Liver (tissue), 9 donors: ENCODE measurements around the gene MEF2D. TPM values are rescaled to one million over a fixed set of nuclear protein-coding genes. Genes with fewer than 3 reads are reported as not detected.
A peak's percentile ranks its signal among the peaks of the same experiment; 100 is the strongest.

Experiments used
- DNase-seq: peaks from one replicate; pipeline ENCODE4 v3.0.0-alpha.2; 2017; ENCODE audit warnings: low spot score
- H3K27ac ChIP-seq, 2 donors: one replicate each; pipeline ENCODE4 v1.7.0; 2013; ENCODE audit warnings: inconsistent platforms in 2 of 2, low read length in 2 of 2, control low read depth in 1 of 2, low read depth in 1 of 2, mild to moderate bottlenecking in 1 of 2
- H3K27me3 ChIP-seq, 4 donors: one replicate each; pipeline versions ENCODE4 v1.6.1 to v1.7.0; 2013; ENCODE audit warnings: low read length in 3 of 4, inconsistent platforms in 1 of 4, mild to moderate bottlenecking in 1 of 4, moderate library complexity in 1 of 4; ENCODE audit not compliant: control insufficient read depth in 4 of 4, insufficient read depth in 4 of 4
- H3K36me3 ChIP-seq, 4 donors: one replicate each; pipeline versions ENCODE4 v1.6.1 to v1.7.0; 2013; ENCODE audit warnings: low read length in 3 of 4, mild to moderate bottlenecking in 3 of 4, low read depth in 1 of 4, moderate library complexity in 1 of 4; ENCODE audit not compliant: control insufficient read depth in 4 of 4, insufficient read depth in 3 of 4
- H3K4me1 ChIP-seq, 4 donors: one replicate each; pipeline versions ENCODE4 v1.6.1 to v1.7.0; 2013; ENCODE audit warnings: low read length in 3 of 4, mild to moderate bottlenecking in 3 of 4, moderate library complexity in 1 of 4; ENCODE audit not compliant: control insufficient read depth in 4 of 4, insufficient read depth in 4 of 4
- H3K4me3 ChIP-seq, 3 donors: one replicate each; pipeline versions ENCODE4 v1.6.1 to v1.7.0; 2013; ENCODE audit warnings: low read length in 3 of 3, control low read depth in 1 of 3, low read depth in 1 of 3, mild to moderate bottlenecking in 1 of 3
- H3K9ac ChIP-seq, 2 donors: one replicate each; pipeline ENCODE4 v1.7.0; 2013; ENCODE audit warnings: low read length in 2 of 2, mild to moderate bottlenecking in 2 of 2, moderate library complexity in 2 of 2, control low read depth in 1 of 2, low read depth in 1 of 2
- H3K9me3 ChIP-seq, 4 donors: one replicate each; pipeline versions ENCODE4 v1.6.1 to v1.7.0; 2013; ENCODE audit warnings: low read length in 3 of 4; ENCODE audit not compliant: control insufficient read depth in 4 of 4
- EGR1 ChIP-seq, 2 donors: IDR thresholded peaks; 2 replicates each; pipeline ENCODE4 v1.6.1; 2016 to 2018; ENCODE audit warnings: antibody characterized with exemption in 2 of 2, low read depth in 2 of 2
- FOXA1 ChIP-seq: IDR thresholded peaks from 2 replicates; pipeline ENCODE4 v1.6.1; 2016; ENCODE audit warnings: antibody characterized with exemption
- FOXA2 ChIP-seq: IDR thresholded peaks from 2 replicates; pipeline ENCODE4 v1.6.1; 2016; ENCODE audit warnings: antibody characterized with exemption
- GABPA ChIP-seq, 2 donors: IDR thresholded peaks in 1 of 2; conservative IDR thresholded peaks in 1 of 2; 2 replicates each; pipeline ENCODE4 v1.6.1; 2016; ENCODE audit warnings: antibody characterized with exemption in 2 of 2, mild to moderate bottlenecking in 1 of 2, moderate library complexity in 1 of 2
- HNF4A ChIP-seq, 2 donors: conservative IDR thresholded peaks; 2 replicates each; pipeline ENCODE4 v1.6.1; 2016; ENCODE audit warnings: antibody characterized with exemption in 2 of 2, mild to moderate bottlenecking in 2 of 2
- HNF4G ChIP-seq: IDR thresholded peaks from 2 replicates; pipeline ENCODE4 v1.6.1; 2016; ENCODE audit warnings: antibody characterized with exemption
- JUND ChIP-seq, 2 donors: IDR thresholded peaks; 2 replicates each; pipeline ENCODE4 v1.6.1; 2016; ENCODE audit warnings: antibody characterized with exemption in 2 of 2
- MAX ChIP-seq: IDR thresholded peaks from 2 replicates; pipeline ENCODE4 v1.6.1; 2016; ENCODE audit warnings: antibody characterized with exemption
- NR2F2 ChIP-seq: IDR thresholded peaks from 2 replicates; pipeline ENCODE4 v1.6.1; 2016; ENCODE audit warnings: antibody characterized with exemption
- RAD21 ChIP-seq, 2 donors: IDR thresholded peaks; 2 replicates each; pipeline ENCODE4 v1.6.1; 2016; ENCODE audit warnings: antibody characterized with exemption in 2 of 2, mild to moderate bottlenecking in 2 of 2
- RXRA ChIP-seq, 2 donors: IDR thresholded peaks; 2 replicates each; pipeline ENCODE4 v1.6.1; 2017 to 2018; ENCODE audit warnings: antibody characterized with exemption in 2 of 2, mild to moderate bottlenecking in 1 of 2
- SP1 ChIP-seq: IDR thresholded peaks from 2 replicates; pipeline ENCODE4 v1.6.1; 2018; ENCODE audit warnings: antibody characterized with exemption, mild to moderate bottlenecking
- TAF1 ChIP-seq: conservative IDR thresholded peaks from 2 replicates; pipeline ENCODE4 v1.6.1; 2016; ENCODE audit warnings: antibody characterized with exemption, mild to moderate bottlenecking
- YY1 ChIP-seq: IDR thresholded peaks from 2 replicates; pipeline ENCODE4 v1.6.1; 2016; ENCODE audit warnings: antibody characterized with exemption, mild to moderate bottlenecking
- WGBS: extraction: QIAGEN DNeasy Blood & Tissue Kit; methylation state at CpG from one replicate; pipeline ENCODE4 v1.1.7; 2013; 5-methylcytosine and 5-hydroxymethylcytosine counted together
- polyA plus RNA-seq, 2 donors: library from polyadenylated mRNA; stranded (reverse) in 1 of 2; unstranded in 1 of 2; fragments of 200-250 nt in 1 of 2; fragments of >200 nt in 1 of 2; fragmentation: Nextera tagmentation in 1 of 2; extraction: Ambion mirVana in 1 of 2; gene quantifications; one replicate each; pipeline versions ENCODE4 v1.2.1 to v1.2.3, GENCODE V29; 2013 to 2015
- total RNA-seq, 2 donors: library from RNA; depleted of rRNA; stranded (reverse); fragments of >200 nt; gene quantifications; one replicate each; pipeline ENCODE4 v1.2.3, GENCODE V29; 2014
- TF ChIP-seq, protein P1 (sequence below): IDR thresholded peaks from 2 replicates; pipeline ENCODE4 v1.6.1; 2016; ENCODE audit warnings: antibody characterized with exemption
- TF ChIP-seq, protein P2 (sequence below): IDR thresholded peaks from 2 replicates; pipeline ENCODE4 v1.6.1; 2016; ENCODE audit warnings: antibody characterized with exemption, mild to moderate bottlenecking
- TF ChIP-seq, protein P3 (sequence below): IDR thresholded peaks from 2 replicates; pipeline ENCODE4 v1.6.1; 2016; ENCODE audit warnings: antibody characterized with exemption
- TF ChIP-seq, protein P4 (sequence below): fragments of 150-350 bp; IDR thresholded peaks from 2 replicates; pipeline ENCODE4 v1.5.1; 2017; ENCODE audit warnings: improper control_type of control experiment, low read depth, low read length; ENCODE audit not compliant: missing input control
- donor health status: healthy.
- donor health status: healthy.
- donor health status: healthy.
- donor health status: healthy.
- donor health status: healthy.

The MEF2D gene
- total and polyA plus RNA-seq, 4 donors: 3.4 to 7.6 (median 5.5) TPM

DNA sequence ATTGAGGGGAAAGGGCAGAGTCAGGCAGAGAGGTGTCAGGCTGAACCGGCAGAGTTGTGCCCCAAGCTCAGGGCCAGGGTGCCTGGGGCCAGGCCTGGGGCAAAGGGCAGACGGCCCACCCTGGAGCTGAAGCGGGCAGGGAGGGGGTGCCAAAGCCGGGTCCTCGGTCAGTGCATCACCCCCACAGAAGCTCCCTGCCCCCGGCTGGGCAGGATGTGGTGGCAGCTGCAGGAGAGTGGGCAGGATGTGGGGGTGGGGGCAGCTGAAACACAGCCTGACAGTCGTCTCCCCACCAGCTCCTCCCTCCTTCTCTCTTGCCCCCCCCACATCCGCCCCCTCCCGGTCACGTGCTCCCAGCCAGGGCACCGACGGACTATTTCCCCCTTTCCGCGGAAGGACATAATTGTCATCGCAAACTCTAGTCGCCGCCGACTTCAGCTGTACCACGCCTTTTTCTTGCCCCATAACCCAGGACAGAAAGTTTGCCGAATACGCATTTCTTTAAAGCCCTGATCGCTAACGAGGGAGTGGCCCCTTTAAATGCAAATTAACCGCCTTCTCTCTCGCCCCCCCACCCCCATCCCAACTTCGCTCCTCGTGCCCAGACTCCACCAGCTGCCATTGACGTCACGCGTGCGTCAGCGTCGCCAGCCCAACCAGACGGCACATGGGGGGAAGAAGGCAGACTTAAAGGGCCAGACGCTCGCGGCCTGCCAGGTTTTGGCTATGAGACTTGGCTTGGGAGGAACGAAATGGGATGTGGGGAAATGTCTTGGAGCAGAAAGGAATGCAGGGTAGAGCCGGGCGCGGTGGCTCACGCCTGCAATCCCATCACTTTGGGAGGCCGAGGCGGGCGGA lies 4.5 kb upstream of the MEF2D start:
- H3K9me3 ChIP-seq: no peaks in the 10 kb centered on the region
- peaks cover 4 to 23% (median 15%) of the 10 kb centered on the region in 4 donors for H3K4me1 ChIP-seq
- peak; percentile 91 to 94 for TF ChIP-seq EGR1 (IDR thresholded peaks at IDR 0.05; ENCODE audit: low read depth in 2 of 2)
- TF ChIP-seq NR2F2: peak; percentile 67
- peak; percentile 87 for TF ChIP-seq SP1
- TF ChIP-seq FOXA1: no peak
- TF ChIP-seq, protein P1, sequence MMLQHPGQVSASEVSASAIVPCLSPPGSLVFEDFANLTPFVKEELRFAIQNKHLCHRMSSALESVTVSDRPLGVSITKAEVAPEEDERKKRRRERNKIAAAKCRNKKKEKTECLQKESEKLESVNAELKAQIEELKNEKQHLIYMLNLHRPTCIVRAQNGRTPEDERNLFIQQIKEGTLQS: peak; percentile 56
- TF ChIP-seq RXRA (IDR thresholded peaks at IDR 0.05): peak; percentile 41 to 63
- peak; percentile 100 for TF ChIP-seq MAX
- peak in 1 of 2 donors; percentile 65 for TF ChIP-seq JUND (IDR thresholded peaks at IDR 0.05)
- TF ChIP-seq FOXA2: no peak
- TF ChIP-seq, protein P2, sequence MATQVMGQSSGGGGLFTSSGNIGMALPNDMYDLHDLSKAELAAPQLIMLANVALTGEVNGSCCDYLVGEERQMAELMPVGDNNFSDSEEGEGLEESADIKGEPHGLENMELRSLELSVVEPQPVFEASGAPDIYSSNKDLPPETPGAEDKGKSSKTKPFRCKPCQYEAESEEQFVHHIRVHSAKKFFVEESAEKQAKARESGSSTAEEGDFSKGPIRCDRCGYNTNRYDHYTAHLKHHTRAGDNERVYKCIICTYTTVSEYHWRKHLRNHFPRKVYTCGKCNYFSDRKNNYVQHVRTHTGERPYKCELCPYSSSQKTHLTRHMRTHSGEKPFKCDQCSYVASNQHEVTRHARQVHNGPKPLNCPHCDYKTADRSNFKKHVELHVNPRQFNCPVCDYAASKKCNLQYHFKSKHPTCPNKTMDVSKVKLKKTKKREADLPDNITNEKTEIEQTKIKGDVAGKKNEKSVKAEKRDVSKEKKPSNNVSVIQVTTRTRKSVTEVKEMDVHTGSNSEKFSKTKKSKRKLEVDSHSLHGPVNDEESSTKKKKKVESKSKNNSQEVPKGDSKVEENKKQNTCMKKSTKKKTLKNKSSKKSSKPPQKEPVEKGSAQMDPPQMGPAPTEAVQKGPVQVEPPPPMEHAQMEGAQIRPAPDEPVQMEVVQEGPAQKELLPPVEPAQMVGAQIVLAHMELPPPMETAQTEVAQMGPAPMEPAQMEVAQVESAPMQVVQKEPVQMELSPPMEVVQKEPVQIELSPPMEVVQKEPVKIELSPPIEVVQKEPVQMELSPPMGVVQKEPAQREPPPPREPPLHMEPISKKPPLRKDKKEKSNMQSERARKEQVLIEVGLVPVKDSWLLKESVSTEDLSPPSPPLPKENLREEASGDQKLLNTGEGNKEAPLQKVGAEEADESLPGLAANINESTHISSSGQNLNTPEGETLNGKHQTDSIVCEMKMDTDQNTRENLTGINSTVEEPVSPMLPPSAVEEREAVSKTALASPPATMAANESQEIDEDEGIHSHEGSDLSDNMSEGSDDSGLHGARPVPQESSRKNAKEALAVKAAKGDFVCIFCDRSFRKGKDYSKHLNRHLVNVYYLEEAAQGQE: peak; percentile 27
- no peak for TF ChIP-seq HNF4G
- TF ChIP-seq, protein P3, sequence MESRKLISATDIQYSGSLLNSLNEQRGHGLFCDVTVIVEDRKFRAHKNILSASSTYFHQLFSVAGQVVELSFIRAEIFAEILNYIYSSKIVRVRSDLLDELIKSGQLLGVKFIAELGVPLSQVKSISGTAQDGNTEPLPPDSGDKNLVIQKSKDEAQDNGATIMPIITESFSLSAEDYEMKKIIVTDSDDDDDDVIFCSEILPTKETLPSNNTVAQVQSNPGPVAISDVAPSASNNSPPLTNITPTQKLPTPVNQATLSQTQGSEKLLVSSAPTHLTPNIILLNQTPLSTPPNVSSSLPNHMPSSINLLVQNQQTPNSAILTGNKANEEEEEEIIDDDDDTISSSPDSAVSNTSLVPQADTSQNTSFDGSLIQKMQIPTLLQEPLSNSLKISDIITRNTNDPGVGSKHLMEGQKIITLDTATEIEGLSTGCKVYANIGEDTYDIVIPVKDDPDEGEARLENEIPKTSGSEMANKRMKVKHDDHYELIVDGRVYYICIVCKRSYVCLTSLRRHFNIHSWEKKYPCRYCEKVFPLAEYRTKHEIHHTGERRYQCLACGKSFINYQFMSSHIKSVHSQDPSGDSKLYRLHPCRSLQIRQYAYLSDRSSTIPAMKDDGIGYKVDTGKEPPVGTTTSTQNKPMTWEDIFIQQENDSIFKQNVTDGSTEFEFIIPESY: no peak
- peak in 1 of 2 donors; percentile 71 for TF ChIP-seq GABPA (IDR thresholded peaks at IDR 0.05 in 1 of 2, conservative IDR thresholded peaks at IDR 0.05 in 1 of 2)
- TF ChIP-seq YY1: peak; percentile 71
- TF ChIP-seq HNF4A (conservative IDR thresholded peaks at IDR 0.05): peak; percentile 18 to 44
- no peak for TF ChIP-seq TAF1
- TF ChIP-seq, protein P4, sequence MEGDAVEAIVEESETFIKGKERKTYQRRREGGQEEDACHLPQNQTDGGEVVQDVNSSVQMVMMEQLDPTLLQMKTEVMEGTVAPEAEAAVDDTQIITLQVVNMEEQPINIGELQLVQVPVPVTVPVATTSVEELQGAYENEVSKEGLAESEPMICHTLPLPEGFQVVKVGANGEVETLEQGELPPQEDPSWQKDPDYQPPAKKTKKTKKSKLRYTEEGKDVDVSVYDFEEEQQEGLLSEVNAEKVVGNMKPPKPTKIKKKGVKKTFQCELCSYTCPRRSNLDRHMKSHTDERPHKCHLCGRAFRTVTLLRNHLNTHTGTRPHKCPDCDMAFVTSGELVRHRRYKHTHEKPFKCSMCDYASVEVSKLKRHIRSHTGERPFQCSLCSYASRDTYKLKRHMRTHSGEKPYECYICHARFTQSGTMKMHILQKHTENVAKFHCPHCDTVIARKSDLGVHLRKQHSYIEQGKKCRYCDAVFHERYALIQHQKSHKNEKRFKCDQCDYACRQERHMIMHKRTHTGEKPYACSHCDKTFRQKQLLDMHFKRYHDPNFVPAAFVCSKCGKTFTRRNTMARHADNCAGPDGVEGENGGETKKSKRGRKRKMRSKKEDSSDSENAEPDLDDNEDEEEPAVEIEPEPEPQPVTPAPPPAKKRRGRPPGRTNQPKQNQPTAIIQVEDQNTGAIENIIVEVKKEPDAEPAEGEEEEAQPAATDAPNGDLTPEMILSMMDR: no peak
- peak; percentile 43 to 54 for TF ChIP-seq RAD21 (IDR thresholded peaks at IDR 0.05)
- 4% methylated on average over 45 of the region's 45 CpGs for WGBS
- no peaks in the 10 kb centered on the region for H3K36me3 ChIP-seq
- H3K4me3 ChIP-seq: peak overlapping the region; percentile 23 to 30 (median 26)
- H3K27ac ChIP-seq: peak overlapping the region; percentile 100
- DNase-seq: peak; percentile 96
- H3K9ac ChIP-seq: peak overlapping the region; percentile 57 to 86
- no peaks in the 10 kb centered on the region for H3K27me3 ChIP-seq
